Keratinocyte (primary cell): ENCODE results near the gene SLC38A4.

Source experiments
- EZH2 ChIP-seq: IDR thresholded peaks from one replicate; pipeline ENCODE4 v1.6.1; 2012; ENCODE audit warnings: inconsistent platforms, mild to moderate bottlenecking, low read length, moderate library complexity
- TF ChIP-seq, protein P1 (sequence below), 3 experiments: IDR thresholded peaks in 1 of 3; conservative IDR thresholded peaks in 1 of 3; optimal IDR thresholded peaks in 1 of 3; 2 replicates in 2 of 3; 3 replicates in 1 of 3; pipeline versions ENCODE3 to v1.5.1; 2011; ENCODE audit warnings: low read length in 3 of 3, mild to moderate bottlenecking in 3 of 3, moderate library complexity in 2 of 3, control low read depth in 1 of 3, inconsistent platforms in 1 of 3; ENCODE audit not compliant: insufficient read depth in 2 of 3; ENCODE audit errors: extremely low read depth in 1 of 3

DNA sequence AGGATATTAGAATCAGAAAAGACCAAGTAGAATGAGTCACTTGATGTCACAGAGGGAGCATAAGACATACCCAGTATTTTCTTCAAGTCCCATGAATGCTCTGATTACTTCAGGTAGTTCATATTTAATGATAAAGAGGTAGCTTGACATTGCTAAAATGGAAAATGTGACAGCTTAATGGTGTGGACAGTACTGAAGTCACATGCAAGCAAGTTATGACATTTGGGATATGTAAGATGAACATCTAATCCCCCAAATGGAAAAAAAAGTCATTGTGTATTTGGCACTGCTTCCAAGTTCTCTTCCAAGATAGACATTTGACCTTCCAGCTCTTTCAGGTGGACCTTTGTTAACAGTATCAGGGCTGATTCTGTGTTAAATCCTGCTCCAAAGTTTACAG is 45.9 kb downstream of the SLC38A4 start:
- TF ChIP-seq, protein P1, sequence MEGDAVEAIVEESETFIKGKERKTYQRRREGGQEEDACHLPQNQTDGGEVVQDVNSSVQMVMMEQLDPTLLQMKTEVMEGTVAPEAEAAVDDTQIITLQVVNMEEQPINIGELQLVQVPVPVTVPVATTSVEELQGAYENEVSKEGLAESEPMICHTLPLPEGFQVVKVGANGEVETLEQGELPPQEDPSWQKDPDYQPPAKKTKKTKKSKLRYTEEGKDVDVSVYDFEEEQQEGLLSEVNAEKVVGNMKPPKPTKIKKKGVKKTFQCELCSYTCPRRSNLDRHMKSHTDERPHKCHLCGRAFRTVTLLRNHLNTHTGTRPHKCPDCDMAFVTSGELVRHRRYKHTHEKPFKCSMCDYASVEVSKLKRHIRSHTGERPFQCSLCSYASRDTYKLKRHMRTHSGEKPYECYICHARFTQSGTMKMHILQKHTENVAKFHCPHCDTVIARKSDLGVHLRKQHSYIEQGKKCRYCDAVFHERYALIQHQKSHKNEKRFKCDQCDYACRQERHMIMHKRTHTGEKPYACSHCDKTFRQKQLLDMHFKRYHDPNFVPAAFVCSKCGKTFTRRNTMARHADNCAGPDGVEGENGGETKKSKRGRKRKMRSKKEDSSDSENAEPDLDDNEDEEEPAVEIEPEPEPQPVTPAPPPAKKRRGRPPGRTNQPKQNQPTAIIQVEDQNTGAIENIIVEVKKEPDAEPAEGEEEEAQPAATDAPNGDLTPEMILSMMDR (optimal IDR thresholded peaks at IDR 0.05 in 1 of 3, IDR thresholded peaks at IDR 0.05 in 1 of 3, conservative IDR thresholded peaks at IDR 0.05 in 1 of 3; ENCODE audit: extremely low read depth in 1 of 3, insufficient read depth in 2 of 3, low read length in 3 of 3) = no peak
- no peak for TF ChIP-seq EZH2
